Upper lobe of right lung (tissue), 1 donor: ENCODE measurements around the gene IL1B. TPM values are rescaled to one million over a fixed set of nuclear protein-coding genes. Genes with fewer than 3 reads are reported as not detected.

Experiments
- total RNA-seq: library from RNA; stranded (reverse); fragmentation: NEBNext Ultra II Directional; extraction: Animal tissue kit (Norgen Biotek cat#: 25700); gene quantifications from one replicate; pipeline ENCODE4 v1.2.1, GENCODE V29; 2021
- donor health status: DM: no; HTN: yes; CAD: no; lungs with severe emphysema.

IL1B gene
- total RNA-seq, 1 donor from 2014 or later, result 11.5 TPM

Other genes with a start within 250 kb of the IL1B start
- gene SLC20A1, start 190.8 kb downstream of the IL1B start, total RNA-seq, result 59.4 TPM
- gene NT5DC4, start 115.8 kb downstream of the IL1B start, total RNA-seq, result not detected
- 0.46 TPM for gene CKAP2L, start 72.2 kb downstream of the IL1B start, total RNA-seq
- gene IL1A, start 52.3 kb downstream of the IL1B start, total RNA-seq, result 1.9 TPM
- gene IL37, start 74.4 kb upstream of the IL1B start, total RNA-seq, result not detected
- gene IL36G, start 141.2 kb upstream of the IL1B start, total RNA-seq, result not detected
- not detected for gene IL36A, start 168.7 kb upstream of the IL1B start, total RNA-seq
- gene IL36B, start 216.1 kb upstream of the IL1B start, total RNA-seq, result not detected
- not detected for gene IL36RN, start 222.4 kb upstream of the IL1B start, total RNA-seq
- not detected for gene IL1F10, start 231.2 kb upstream of the IL1B start, total RNA-seq